Dendritic cell treated with granulocyte-macrophage colony-stimulating factor and Interleukin-4, amounts not matched to agents 40 ng/mL and 50 ng/mL, for 4 days (primary cell): Measurements from ENCODE around the gene TARDBP.
"Not testable (repeated sequence)": the region's sequence is repeated elsewhere in the genome, so short reads cannot be mapped to it uniquely, and the experiment has no call there.

ENCODE experiments used
- H3K27ac Mint-ChIP-seq: one replicate; pipeline ENCODE4 v1.8.0; 2022; ENCODE audit warnings: mild to moderate bottlenecking, mixed read lengths
- H3K27me3 Mint-ChIP-seq: one replicate; pipeline ENCODE4 v1.8.0; 2022; ENCODE audit warnings: mild to moderate bottlenecking, mixed read lengths
- H3K36me3 Mint-ChIP-seq: one replicate; pipeline ENCODE4 v1.8.0; 2022; ENCODE audit warnings: low read depth, mixed read lengths
- H3K4me1 Mint-ChIP-seq: one replicate; pipeline ENCODE4 v1.8.0; 2022; ENCODE audit warnings: low read depth, mixed read lengths
- H3K4me3 Mint-ChIP-seq: one replicate; pipeline ENCODE4 v1.8.0; 2022; ENCODE audit warnings: mild to moderate bottlenecking, moderate library complexity, mixed read lengths
- H3K9me3 Mint-ChIP-seq: one replicate; pipeline ENCODE4 v1.8.0; 2022; ENCODE audit warnings: mixed read lengths
- intact Hi-C: fragments of 100-400 bp; cut with micrococcal nuclease; formaldehyde crosslinking; loops from one replicate; pipeline ENCODE4 v1.15.0; 2022

The TARDBP gene

DNA sequence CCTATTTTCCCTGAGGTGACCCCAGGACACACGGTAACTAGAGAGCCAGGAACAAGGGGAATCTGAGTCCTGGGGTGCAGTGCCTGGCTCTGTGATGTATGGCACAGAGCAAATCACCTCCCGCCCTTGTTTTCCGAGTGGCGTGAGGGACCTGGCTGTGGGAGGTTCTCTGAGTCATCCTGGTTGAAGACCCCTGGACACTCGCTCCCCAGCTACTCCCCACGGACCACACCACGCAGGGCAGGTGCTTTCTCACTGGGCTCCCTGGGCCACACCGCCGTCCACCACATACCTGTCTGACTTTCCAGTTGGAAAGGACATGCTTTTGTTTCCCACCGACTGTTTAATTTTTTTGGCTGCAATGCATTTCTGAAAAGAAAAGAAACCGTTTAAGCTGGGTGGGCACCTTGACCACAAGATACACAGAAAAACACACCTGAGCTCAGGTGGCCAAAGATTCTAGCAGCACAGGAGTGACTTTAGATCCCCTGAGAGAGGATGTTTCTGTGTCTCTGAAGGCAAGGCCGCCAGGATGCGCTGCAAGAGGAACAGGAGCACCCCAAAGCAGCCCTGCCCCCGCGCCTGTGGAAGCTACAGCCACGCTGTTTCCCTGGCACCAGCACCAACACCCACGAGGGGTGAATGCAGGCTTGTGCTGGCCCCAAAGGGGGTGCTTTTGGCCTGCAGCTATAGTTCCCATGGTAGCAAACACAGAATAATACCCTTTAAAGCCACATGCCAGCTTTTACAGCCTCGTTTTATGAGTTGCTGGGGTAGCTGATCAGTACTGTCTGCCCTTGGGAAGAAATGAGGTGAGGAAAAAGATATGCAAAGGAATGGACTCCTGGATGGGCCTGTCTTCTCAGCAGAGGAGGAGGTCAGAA, 55.5 kb downstream of the TARDBP start:
- Mint-ChIP-seq H3K4me3 (no peak overlapping the region), H3K27me3 (no peaks in the 10 kb centered on the region), H3K4me1 (peaks cover 4% of the 10 kb centered on the region), H3K36me3 (peaks cover 100% of the 10 kb centered on the region), H3K27ac (no peak overlapping the region), H3K9me3 (no peaks in the 10 kb centered on the region)
- intact Hi-C loops, result no loop called here

DNA sequence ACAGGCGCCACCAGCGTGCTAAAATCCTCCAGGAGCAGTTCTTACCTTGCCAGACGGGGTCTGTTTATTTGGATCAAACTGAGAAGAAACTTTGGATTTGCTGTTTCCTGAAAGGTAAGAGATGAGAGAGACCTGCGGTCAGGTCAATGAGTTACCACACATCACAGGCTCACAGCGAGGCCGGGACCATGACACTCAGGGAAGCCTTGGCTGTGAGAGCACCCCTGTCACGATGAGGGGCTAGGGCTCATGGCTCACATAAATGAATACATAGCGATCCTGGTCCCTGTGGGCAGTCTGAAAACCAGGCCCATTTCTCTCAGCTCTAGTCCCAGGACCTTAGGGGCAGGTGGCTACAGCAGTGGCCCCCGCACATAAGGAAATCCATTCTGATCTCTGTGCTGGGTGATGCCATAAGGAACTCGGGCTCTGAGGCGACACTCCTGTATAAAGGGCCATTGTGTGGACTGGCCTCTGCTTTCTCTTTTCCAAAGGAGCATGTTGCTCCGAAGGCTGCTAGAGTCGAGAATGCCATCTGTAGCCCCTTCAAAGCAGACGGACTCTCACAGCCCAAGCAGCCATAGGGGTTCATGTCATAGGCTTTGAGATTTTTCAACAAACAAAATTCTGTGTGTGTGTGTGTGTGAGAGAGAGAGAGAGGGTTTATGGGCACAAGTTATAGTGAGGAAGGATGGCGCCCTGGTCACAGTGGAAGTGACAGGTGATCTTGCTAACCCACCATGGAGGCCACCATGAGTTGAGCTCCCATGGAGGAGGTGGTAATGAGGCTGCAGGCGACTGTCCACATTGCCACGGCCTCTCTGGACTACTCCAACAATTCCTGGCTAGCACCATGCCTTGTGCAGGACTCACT, 56.4 kb downstream of the TARDBP start:
- no peaks in the 10 kb centered on the region for H3K9me3 Mint-ChIP-seq
- H3K4me3 Mint-ChIP-seq, result no peak overlapping the region
- no peak overlapping the region for H3K27ac Mint-ChIP-seq
- H3K27me3 Mint-ChIP-seq, result no peaks in the 10 kb centered on the region
- no peaks in the 10 kb centered on the region for H3K4me1 Mint-ChIP-seq
- H3K36me3 Mint-ChIP-seq, result peaks cover 98% of the 10 kb centered on the region
- intact Hi-C loops, result no loop called here

DNA sequence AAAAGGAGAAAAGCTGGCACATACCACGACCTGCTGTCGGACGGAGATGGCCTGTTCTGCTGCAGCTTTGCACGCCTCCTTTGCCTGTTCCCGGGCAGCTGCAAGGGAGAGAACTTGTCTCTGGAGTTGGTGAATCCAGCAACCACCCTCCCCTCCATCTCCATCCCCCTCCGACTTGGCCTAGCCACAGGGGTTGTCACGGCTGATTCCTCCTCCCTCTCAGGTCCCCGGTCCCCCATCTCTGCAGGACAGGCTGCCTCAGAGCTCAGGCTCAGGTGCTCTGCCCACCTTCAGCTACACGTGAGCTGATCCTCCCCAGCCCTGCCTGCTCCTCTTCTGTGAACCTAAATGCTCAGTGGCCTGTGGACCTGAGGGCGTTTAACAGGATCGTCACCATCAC, 58.4 kb downstream of the TARDBP start:
- Mint-ChIP-seq H3K27ac (no peak overlapping the region), H3K4me3 (no peak overlapping the region), H3K36me3 (peaks cover 98% of the 10 kb centered on the region), H3K27me3 (no peaks in the 10 kb centered on the region), H3K9me3 (no peaks in the 10 kb centered on the region), H3K4me1 (no peaks in the 10 kb centered on the region)
- intact Hi-C loops, result no loop called here

DNA sequence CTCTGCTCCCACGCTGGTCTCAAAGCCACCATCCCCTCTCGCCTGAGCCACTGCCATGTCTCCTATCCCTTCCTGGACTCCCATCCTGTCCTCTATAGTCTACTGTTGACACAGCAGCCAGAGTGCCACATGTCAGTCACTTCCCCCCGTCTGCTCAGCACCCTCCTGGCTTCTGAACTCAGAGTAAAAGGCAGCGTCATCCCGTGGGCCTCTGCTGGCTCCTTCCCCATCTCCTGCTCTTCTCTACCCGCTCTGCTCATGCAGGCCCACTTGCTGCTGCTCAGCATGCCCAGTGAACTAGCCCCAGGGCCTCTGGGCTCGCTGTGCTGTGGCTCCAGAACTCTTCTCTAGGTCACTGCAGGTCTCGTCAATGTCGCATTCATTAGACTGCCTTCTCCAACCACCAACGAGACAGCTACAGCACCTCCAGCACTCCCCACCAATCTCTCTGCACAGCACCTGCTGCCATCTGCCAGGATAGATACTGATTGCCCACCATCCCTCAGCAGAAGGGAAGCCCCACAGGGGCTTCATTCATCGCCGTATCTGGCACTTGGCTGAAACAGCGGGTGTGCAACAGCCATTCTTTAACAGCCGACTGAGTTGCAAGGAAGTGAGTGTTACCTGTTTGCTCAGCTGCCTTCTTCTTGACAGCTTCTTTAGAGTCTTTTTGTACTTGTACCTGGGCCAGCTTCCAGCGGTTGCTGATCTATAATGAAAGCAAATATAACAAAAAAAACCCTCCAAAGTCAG, 59.2 kb downstream of the TARDBP start:
- Mint-ChIP-seq H3K36me3 (peaks cover 98% of the 10 kb centered on the region), H3K27me3 (no peaks in the 10 kb centered on the region), H3K4me1 (no peaks in the 10 kb centered on the region), H3K4me3 (no peak overlapping the region), H3K9me3 (no peaks in the 10 kb centered on the region), H3K27ac (no peak overlapping the region)
- intact Hi-C loops, result no loop called here

DNA sequence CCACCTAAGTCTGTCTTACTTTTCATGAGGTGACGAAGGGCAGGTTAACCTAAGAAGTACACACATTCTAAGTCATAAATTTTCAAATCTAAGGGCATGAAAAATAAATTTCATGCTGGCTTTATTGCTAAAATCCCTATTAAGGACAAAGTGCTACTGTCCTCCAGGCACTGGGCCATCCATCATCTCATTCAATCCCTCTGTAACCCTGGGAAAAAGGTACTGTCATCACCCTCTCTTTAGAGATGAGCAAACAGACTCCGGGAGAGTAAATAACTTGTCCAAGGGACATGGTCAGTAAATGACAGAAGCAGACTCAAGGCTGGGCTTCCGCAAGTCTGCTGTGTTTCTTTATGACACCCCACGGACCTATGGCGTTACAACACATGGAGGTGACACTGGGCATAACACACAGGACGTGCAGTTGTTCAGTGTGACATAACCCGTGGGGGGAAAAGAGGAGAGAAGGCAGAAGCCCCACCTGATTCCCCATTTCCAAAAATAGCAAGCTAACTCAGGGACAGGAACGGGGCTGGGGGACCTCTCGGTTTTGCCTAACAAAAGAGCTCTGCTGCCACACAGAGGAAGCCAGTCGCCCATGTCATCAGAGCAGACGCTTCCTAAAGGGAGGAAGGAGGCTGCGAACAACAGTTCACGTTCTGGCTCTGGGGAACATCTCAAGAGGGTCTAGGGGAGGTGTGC, 59.9 kb downstream of the TARDBP start:
- H3K9me3 Mint-ChIP-seq, result no peaks in the 10 kb centered on the region
- H3K36me3 Mint-ChIP-seq, result peaks cover 98% of the 10 kb centered on the region
- intact Hi-C loops, result no loop called here
- no peak overlapping the region for H3K27ac Mint-ChIP-seq
- H3K4me1 Mint-ChIP-seq, result no peaks in the 10 kb centered on the region
- H3K27me3 Mint-ChIP-seq, result no peaks in the 10 kb centered on the region
- H3K4me3 Mint-ChIP-seq, result no peak overlapping the region

DNA sequence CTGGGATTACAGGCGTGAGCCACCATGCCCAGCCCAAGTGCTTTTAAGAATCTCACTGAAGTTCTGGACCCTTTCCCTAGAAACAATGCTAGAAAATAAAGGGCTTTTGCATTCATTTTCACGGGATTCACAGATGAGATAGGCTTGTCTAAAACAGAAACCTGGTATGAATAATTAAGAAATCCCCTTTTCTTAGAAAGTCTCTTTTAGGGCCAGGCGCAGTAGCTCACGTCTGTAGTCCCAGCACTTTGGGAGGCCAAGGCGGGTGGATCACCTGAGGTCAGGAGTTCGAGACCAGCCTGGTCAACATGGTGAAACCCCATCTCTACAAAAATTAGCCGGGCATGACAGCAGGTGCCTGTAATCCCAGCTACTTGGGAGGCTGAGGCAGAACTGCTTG, 60.9 kb downstream of the TARDBP start:
- H3K36me3 Mint-ChIP-seq, result peaks cover 98% of the 10 kb centered on the region
- H3K9me3 Mint-ChIP-seq, intact Hi-C loops, H3K27ac Mint-ChIP-seq, H3K27me3 Mint-ChIP-seq, H3K4me3 Mint-ChIP-seq, H3K4me1 Mint-ChIP-seq: not testable (repeated sequence)
